SK-N-SH (cell line): Measurements from ENCODE around the gene DPEP3. TPM values are rescaled to one million over a fixed set of nuclear protein-coding genes. Genes with fewer than 3 reads are reported as not detected.

Experiments
- CTCF ChIA-PET: fragments of 300-600, 350-600 bp; formaldehyde crosslinking; extraction: SDS; loops from one replicate; lab custom pipeline; 2021; lab: Yijun Ruan, JAX
- POLR2A ChIA-PET: fragments of 350-600 bp; sonication (Branson Sonifier 250); formaldehyde crosslinking; extraction: SDS; loops from one replicate; lab custom pipeline; 2020; ENCODE audit warnings: antibody characterized with exemption, inconsistent platforms; lab: Yijun Ruan, JAX
- DNase-seq: peaks from one replicate; pipeline ENCODE4 v3.0.0; 2012
- H2AFZ ChIP-seq: fragments of 200-600 bp; sonication (generic); 2 replicates; pipeline ENCODE4 v1.8.1; 2016; ENCODE audit warnings: antibody characterized with exemption, mild to moderate bottlenecking, low read depth
- H3F3A ChIP-seq: fragments of 200-600 bp; sonication (generic); replicated peaks from 2 replicates; pipeline ENCODE3; 2016; ENCODE audit warnings: antibody characterized with exemption, mild to moderate bottlenecking; ENCODE audit not compliant: insufficient read depth
- H3K27ac ChIP-seq, 2 experiments: fragments of 200-500 bp in 1 of 2; fragments of 200-600 bp in 1 of 2; sonication (Bioruptor generic) in 1 of 2; sonication (generic), shearing (Covaris generic) in 1 of 2; 2 replicates each; pipeline versions ENCODE4 v1.5.1 to v1.6.1; 2014 to 2016; ENCODE audit warnings: low read depth in 2 of 2, inconsistent platforms in 1 of 2, low read length in 1 of 2, mild to moderate bottlenecking in 1 of 2, mixed read lengths in 1 of 2
- H3K27me3 ChIP-seq: fragments of 200-600 bp; sonication (generic), shearing (Covaris generic); 2 replicates; pipeline ENCODE4 v1.6.1; 2016; ENCODE audit warnings: mixed run types; ENCODE audit not compliant: insufficient read depth
- H3K36me3 ChIP-seq, 2 experiments: fragments of 200-500 bp in 1 of 2; fragments of 200-600 bp in 1 of 2; sonication (Bioruptor generic) in 1 of 2; sonication (generic) in 1 of 2; replicated peaks in 1 of 2; 2 replicates each; pipeline versions ENCODE3 to v1.5.1; 2014 to 2016; ENCODE audit warnings: low read length in 1 of 2, mild to moderate bottlenecking in 1 of 2; ENCODE audit not compliant: insufficient read depth in 2 of 2, control insufficient read depth in 1 of 2
- H3K4me1 ChIP-seq, 2 experiments: fragments of 200-500 bp in 1 of 2; fragments of 200-600 bp in 1 of 2; sonication (Bioruptor generic) in 1 of 2; sonication (generic), shearing (Covaris generic) in 1 of 2; 2 replicates each; pipeline versions ENCODE4 v1.5.1 to v1.6.1; 2014 to 2016; ENCODE audit warnings: low read depth in 1 of 2, low read length in 1 of 2, mixed run types in 1 of 2; ENCODE audit not compliant: insufficient read depth in 2 of 2, control insufficient read depth in 1 of 2
- H3K4me2 ChIP-seq: fragments of 200-600 bp; sonication (generic), shearing (Covaris generic); 2 replicates; pipeline ENCODE4 v1.6.1; 2017; ENCODE audit warnings: mixed run types
- H3K4me3 ChIP-seq, 2 experiments: fragments of 200-500 bp in 1 of 2; fragments of 200-600 bp in 1 of 2; sonication (Bioruptor generic) in 1 of 2; sonication (generic), shearing (Covaris generic) in 1 of 2; 2 replicates each; pipeline versions ENCODE4 v1.5.1 to v1.8.1; 2014 to 2016; ENCODE audit warnings: low read depth in 2 of 2, inconsistent platforms in 1 of 2, low read length in 1 of 2, mild to moderate bottlenecking in 1 of 2, mixed read lengths in 1 of 2, moderate library complexity in 1 of 2
- H3K79me2 ChIP-seq: fragments of 200-600 bp; sonication (generic); 2 replicates; pipeline ENCODE4 v1.8.1; 2017; ENCODE audit warnings: mild to moderate bottlenecking; ENCODE audit not compliant: insufficient read depth
- H3K9ac ChIP-seq: fragments of 200-600 bp; sonication (generic); 2 replicates; pipeline ENCODE4 v1.6.1; 2017; ENCODE audit warnings: mixed run types
- H3K9me2 ChIP-seq: fragments of 200-600 bp; sonication (generic); 2 replicates; pipeline ENCODE4 v1.6.1; 2017; ENCODE audit warnings: mixed run types
- H3K9me3 ChIP-seq: fragments of 200-600 bp; sonication (generic); 2 replicates; pipeline ENCODE4 v1.6.1; 2017; ENCODE audit warnings: mixed run types, mild to moderate bottlenecking, moderate library complexity
- H4K20me1 ChIP-seq: fragments of 200-600 bp; sonication (generic); 2 replicates; pipeline ENCODE4 v1.6.1; 2017; ENCODE audit warnings: mild to moderate bottlenecking, mixed run types; ENCODE audit not compliant: insufficient read depth
- EP300 ChIP-seq, 2 experiments: IDR thresholded peaks; 2 replicates each; pipeline versions ENCODE4 v1.4.0 to v1.6.1; 2012; ENCODE audit warnings: borderline replicate concordance in 1 of 2, low read depth in 1 of 2, low read length in 1 of 2
- GABPA ChIP-seq: IDR thresholded peaks from 2 replicates; pipeline ENCODE4 v1.4.0; 2012; ENCODE audit warnings: low read depth, mild to moderate bottlenecking
- MXI1 ChIP-seq: IDR thresholded peaks from 2 replicates; pipeline ENCODE4 v1.6.1; 2012; ENCODE audit warnings: mild to moderate bottlenecking, low read depth, low read length, improper control_type of control experiment
- POLR2AphosphoS5 ChIP-seq: IDR thresholded peaks from 2 replicates; pipeline ENCODE4 v1.6.1; 2012; ENCODE audit warnings: low read depth, low read length
- TAF1 ChIP-seq: IDR thresholded peaks from 2 replicates; pipeline ENCODE4 v1.6.1; 2012; ENCODE audit warnings: low read depth, mild to moderate bottlenecking, low read length, moderate library complexity, borderline replicate concordance
- TCF12 ChIP-seq: IDR thresholded peaks from 2 replicates; pipeline ENCODE4 v1.4.0; 2012
- TEAD4 ChIP-seq: IDR thresholded peaks from 2 replicates; pipeline ENCODE4 v1.4.0; 2012; ENCODE audit warnings: mild to moderate bottlenecking, borderline replicate concordance; ENCODE audit not compliant: insufficient read depth
- YY1 ChIP-seq: IDR thresholded peaks from 2 replicates; pipeline ENCODE4 v1.4.0; 2012; ENCODE audit warnings: low read depth, mild to moderate bottlenecking
- WGBS: methylation state at CpG from one replicate; pipeline ENCODE4 v1.1.6; 2017; ENCODE audit warnings: low lambda C conversion rate; 5-methylcytosine and 5-hydroxymethylcytosine counted together
- polyA plus RNA-seq, 3 experiments: library from polyadenylated mRNA; depleted of rRNA; stranded (reverse); fragments of >200 nt; gene quantifications; 2 replicates each; pipeline ENCODE4 v1.2.3, GENCODE V29; 2012
- TF ChIP-seq, protein P1 (sequence below): IDR thresholded peaks from 2 replicates; pipeline ENCODE4; 2012
- TF ChIP-seq, protein P2 (sequence below): IDR thresholded peaks from 2 replicates; pipeline ENCODE4 v1.4.0; 2012; ENCODE audit warnings: low read depth, borderline replicate concordance
- TF ChIP-seq, protein P3 (sequence below): fragments of 150-350 bp; IDR thresholded peaks from 2 replicates; pipeline ENCODE4 v1.6.1; 2016; ENCODE audit warnings: mild to moderate bottlenecking, low read depth, low read length
- TF ChIP-seq, protein P4 (sequence below): fragments of 200-600 bp; sonication (generic); IDR thresholded peaks from 2 replicates; pipeline ENCODE4 v1.6.1; 2017; ENCODE audit warnings: antibody characterized with exemption, mild to moderate bottlenecking, moderate library complexity
- TF ChIP-seq, protein P5 (sequence below): IDR thresholded peaks from 2 replicates; pipeline ENCODE4 v1.4.0; 2012; ENCODE audit warnings: low read depth, borderline replicate concordance

Gene DPEP3
- polyA plus RNA-seq, 1 of the 3 experiments (the other 2 are of a cell fraction): not detected

DNA sequence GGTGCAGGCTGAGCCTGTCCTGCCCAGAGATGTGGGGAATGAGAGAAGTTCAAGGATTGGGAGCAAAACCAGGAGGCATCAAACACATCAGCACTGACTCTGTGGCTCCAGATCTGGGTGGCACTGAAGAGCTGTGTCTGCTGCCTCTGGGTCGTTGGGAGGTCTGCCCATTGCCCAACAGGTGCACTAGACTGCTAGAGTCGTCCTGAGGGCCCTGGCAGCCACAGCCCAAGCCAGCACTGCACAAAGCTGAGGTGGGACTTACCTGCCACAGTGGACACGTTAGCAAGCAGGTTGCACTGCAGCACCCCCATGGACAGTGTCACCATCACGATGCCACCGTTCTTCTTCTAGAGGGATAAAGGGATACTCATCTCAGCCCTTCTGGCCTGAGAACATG is 3.3 kb downstream of the DPEP3 start:
- Histone ChIP-seq H3K27me3 (no peaks in the 10 kb centered on the region; the same call in 1 of the 2 replicates), H3K36me3 (no peaks in the 10 kb centered on the region), H3K9me2 (no peaks in the 10 kb centered on the region), H3K4me1 (no peaks in the 10 kb centered on the region), H3K4me3 (no peak overlapping the region), H3K9me3 (no peaks in the 10 kb centered on the region), H3K79me2 (no peaks in the 10 kb centered on the region), H4K20me1 (no peaks in the 10 kb centered on the region), H3K9ac (no peak overlapping the region), H2AFZ (no peak overlapping the region), H3K27ac (no peak overlapping the region), H3F3A (no peaks in the 10 kb centered on the region), H3K4me2 (no peak overlapping the region)
- CTCF ChIA-PET: no interaction called here
- DNase-seq: no peak
- no CpG with 5 or more reads among the region's 5 CpGs for WGBS
- POLR2A ChIA-PET: no interaction called here
- TF ChIP-seq, protein P1, sequence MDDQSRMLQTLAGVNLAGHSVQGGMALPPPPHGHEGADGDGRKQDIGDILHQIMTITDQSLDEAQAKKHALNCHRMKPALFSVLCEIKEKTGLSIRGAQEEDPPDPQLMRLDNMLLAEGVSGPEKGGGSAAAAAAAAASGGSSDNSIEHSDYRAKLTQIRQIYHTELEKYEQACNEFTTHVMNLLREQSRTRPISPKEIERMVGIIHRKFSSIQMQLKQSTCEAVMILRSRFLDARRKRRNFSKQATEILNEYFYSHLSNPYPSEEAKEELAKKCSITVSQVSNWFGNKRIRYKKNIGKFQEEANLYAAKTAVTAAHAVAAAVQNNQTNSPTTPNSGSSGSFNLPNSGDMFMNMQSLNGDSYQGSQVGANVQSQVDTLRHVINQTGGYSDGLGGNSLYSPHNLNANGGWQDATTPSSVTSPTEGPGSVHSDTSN: no peak
- TF ChIP-seq GABPA (no peak), MXI1 (no peak), EP300 (IDR thresholded peaks at IDR 0.05; ENCODE audit: borderline replicate concordance in 1 of 2, low read depth in 1 of 2, low read length in 1 of 2) (no peak), POLR2AphosphoS5 (no peak), TEAD4 (no peak), TCF12 (no peak), YY1 (no peak), TAF1 (no peak)
- TF ChIP-seq, protein P2, sequence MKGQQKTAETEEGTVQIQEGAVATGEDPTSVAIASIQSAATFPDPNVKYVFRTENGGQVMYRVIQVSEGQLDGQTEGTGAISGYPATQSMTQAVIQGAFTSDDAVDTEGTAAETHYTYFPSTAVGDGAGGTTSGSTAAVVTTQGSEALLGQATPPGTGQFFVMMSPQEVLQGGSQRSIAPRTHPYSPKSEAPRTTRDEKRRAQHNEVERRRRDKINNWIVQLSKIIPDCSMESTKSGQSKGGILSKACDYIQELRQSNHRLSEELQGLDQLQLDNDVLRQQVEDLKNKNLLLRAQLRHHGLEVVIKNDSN: no peak
- TF ChIP-seq, protein P3, sequence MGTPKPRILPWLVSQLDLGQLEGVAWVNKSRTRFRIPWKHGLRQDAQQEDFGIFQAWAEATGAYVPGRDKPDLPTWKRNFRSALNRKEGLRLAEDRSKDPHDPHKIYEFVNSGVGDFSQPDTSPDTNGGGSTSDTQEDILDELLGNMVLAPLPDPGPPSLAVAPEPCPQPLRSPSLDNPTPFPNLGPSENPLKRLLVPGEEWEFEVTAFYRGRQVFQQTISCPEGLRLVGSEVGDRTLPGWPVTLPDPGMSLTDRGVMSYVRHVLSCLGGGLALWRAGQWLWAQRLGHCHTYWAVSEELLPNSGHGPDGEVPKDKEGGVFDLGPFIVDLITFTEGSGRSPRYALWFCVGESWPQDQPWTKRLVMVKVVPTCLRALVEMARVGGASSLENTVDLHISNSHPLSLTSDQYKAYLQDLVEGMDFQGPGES: no peak
- TF ChIP-seq, protein P4, sequence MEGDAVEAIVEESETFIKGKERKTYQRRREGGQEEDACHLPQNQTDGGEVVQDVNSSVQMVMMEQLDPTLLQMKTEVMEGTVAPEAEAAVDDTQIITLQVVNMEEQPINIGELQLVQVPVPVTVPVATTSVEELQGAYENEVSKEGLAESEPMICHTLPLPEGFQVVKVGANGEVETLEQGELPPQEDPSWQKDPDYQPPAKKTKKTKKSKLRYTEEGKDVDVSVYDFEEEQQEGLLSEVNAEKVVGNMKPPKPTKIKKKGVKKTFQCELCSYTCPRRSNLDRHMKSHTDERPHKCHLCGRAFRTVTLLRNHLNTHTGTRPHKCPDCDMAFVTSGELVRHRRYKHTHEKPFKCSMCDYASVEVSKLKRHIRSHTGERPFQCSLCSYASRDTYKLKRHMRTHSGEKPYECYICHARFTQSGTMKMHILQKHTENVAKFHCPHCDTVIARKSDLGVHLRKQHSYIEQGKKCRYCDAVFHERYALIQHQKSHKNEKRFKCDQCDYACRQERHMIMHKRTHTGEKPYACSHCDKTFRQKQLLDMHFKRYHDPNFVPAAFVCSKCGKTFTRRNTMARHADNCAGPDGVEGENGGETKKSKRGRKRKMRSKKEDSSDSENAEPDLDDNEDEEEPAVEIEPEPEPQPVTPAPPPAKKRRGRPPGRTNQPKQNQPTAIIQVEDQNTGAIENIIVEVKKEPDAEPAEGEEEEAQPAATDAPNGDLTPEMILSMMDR: no peak
- TF ChIP-seq, protein P5, sequence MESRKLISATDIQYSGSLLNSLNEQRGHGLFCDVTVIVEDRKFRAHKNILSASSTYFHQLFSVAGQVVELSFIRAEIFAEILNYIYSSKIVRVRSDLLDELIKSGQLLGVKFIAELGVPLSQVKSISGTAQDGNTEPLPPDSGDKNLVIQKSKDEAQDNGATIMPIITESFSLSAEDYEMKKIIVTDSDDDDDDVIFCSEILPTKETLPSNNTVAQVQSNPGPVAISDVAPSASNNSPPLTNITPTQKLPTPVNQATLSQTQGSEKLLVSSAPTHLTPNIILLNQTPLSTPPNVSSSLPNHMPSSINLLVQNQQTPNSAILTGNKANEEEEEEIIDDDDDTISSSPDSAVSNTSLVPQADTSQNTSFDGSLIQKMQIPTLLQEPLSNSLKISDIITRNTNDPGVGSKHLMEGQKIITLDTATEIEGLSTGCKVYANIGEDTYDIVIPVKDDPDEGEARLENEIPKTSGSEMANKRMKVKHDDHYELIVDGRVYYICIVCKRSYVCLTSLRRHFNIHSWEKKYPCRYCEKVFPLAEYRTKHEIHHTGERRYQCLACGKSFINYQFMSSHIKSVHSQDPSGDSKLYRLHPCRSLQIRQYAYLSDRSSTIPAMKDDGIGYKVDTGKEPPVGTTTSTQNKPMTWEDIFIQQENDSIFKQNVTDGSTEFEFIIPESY: no peak
